Neural cell (in vitro differentiated cells): ENCODE data around the gene GALNT14. TPM values are rescaled to one million over a fixed set of nuclear protein-coding genes. Genes with fewer than 3 reads are reported as not detected.

Experiments
- H2AFZ ChIP-seq: fragments of 200-600, 300-800 bp; sonication (generic), shearing (Covaris generic); 2 replicates; pipeline ENCODE4 v1.6.0; 2014; ENCODE audit warnings: low read depth, mild to moderate bottlenecking, antibody characterized with exemption, low read length, moderate library complexity
- H3F3A ChIP-seq: fragments of 200-600 bp; shearing (Covaris generic); 2 replicates; pipeline ENCODE4 v1.6.1; 2016; ENCODE audit warnings: mild to moderate bottlenecking, moderate library complexity, mixed read lengths, antibody characterized with exemption, low read length; ENCODE audit not compliant: insufficient read depth, poor library complexity, severe bottlenecking
- H3K27ac ChIP-seq: fragments of 200-600, 300-800 bp; sonication (generic), shearing (Covaris generic); 2 replicates; pipeline ENCODE4 v1.5.1; 2014; ENCODE audit warnings: mild to moderate bottlenecking, low read length, moderate library complexity
- H3K27me3 ChIP-seq: fragments of 300-800, 200-600 bp; sonication (generic), shearing (Covaris generic); 2 replicates; pipeline ENCODE4 v1.6.0; 2014; ENCODE audit warnings: mild to moderate bottlenecking, low read depth, low read length, moderate library complexity; ENCODE audit not compliant: insufficient read depth
- H3K36me3 ChIP-seq: fragments of 300-800, 200-600 bp; sonication (generic), shearing (Covaris generic); 2 replicates; pipeline ENCODE4 v1.5.1; 2014; ENCODE audit warnings: mild to moderate bottlenecking, antibody characterized with exemption, low read length, moderate library complexity; ENCODE audit not compliant: insufficient read depth
- H3K4me2 ChIP-seq: fragments of 300-800, 200-600 bp; sonication (generic), shearing (Covaris generic); 2 replicates; pipeline ENCODE4 v1.6.0; 2014; ENCODE audit warnings: mild to moderate bottlenecking, low read length
- H3K4me3 ChIP-seq: fragments of 300-800, 200-600 bp; sonication (generic), shearing (Covaris generic); 2 replicates; pipeline ENCODE4 v1.5.1; 2014; ENCODE audit warnings: mild to moderate bottlenecking, low read length, moderate library complexity
- H3K79me2 ChIP-seq: fragments of 200-600 bp; shearing (Covaris generic); replicated peaks from 2 replicates; pipeline ENCODE4 v1.6.0; 2014; ENCODE audit warnings: mild to moderate bottlenecking, low read length, moderate library complexity; ENCODE audit not compliant: insufficient read depth
- H3K9ac ChIP-seq: fragments of 300-800, 200-600 bp; sonication (generic), shearing (Covaris generic); 2 replicates; pipeline ENCODE4 v1.6.1; 2016; ENCODE audit warnings: mild to moderate bottlenecking, low read length, mixed read lengths
- H3K9me2 ChIP-seq: fragments of 200-600 bp; shearing (Covaris generic); 2 replicates; pipeline ENCODE4 v1.6.1; 2016; ENCODE audit warnings: mild to moderate bottlenecking, low read length, mixed read lengths; ENCODE audit not compliant: insufficient read depth
- H3K9me3 ChIP-seq: fragments of 200-600, 300-800 bp; sonication (generic), shearing (Covaris generic); 2 replicates; pipeline ENCODE4 v1.6.1; 2016; ENCODE audit warnings: mild to moderate bottlenecking, mixed run types, low read length, moderate library complexity, mixed read lengths
- H4K20me1 ChIP-seq: fragments of 200-600 bp; shearing (Covaris generic); 2 replicates; pipeline ENCODE4 v1.6.1; 2016; ENCODE audit warnings: mild to moderate bottlenecking, mixed run types; ENCODE audit not compliant: insufficient read depth
- EP300 ChIP-seq: fragments of 450-650 bp; conservative IDR thresholded peaks from 2 replicates; pipeline ENCODE4 v1.6.1; 2014; ENCODE audit warnings: antibody characterized with exemption, mild to moderate bottlenecking, moderate library complexity; ENCODE audit not compliant: poor library complexity, severe bottlenecking
- EZH2 ChIP-seq: fragments of 200-600, 300-800 bp; shearing (Covaris generic), sonication (generic); IDR thresholded peaks from 2 replicates; pipeline ENCODE4 v1.6.1; 2014; ENCODE audit warnings: antibody characterized with exemption, low read length, borderline replicate concordance, mild to moderate bottlenecking; ENCODE audit not compliant: insufficient read depth, poor library complexity, severe bottlenecking
- MXI1 ChIP-seq: fragments of 450-650 bp; conservative IDR thresholded peaks from 2 replicates; pipeline ENCODE4 v1.6.1; 2014; ENCODE audit warnings: antibody characterized with exemption, mild to moderate bottlenecking; ENCODE audit not compliant: poor library complexity, severe bottlenecking
- POLR2AphosphoS5 ChIP-seq: IDR thresholded peaks from 2 replicates; pipeline ENCODE4 v1.6.1; 2012
- RAD21 ChIP-seq: fragments of 450-650 bp; conservative IDR thresholded peaks from 2 replicates; pipeline ENCODE4 v1.6.1; 2014; ENCODE audit warnings: antibody characterized with exemption, mild to moderate bottlenecking, moderate library complexity
- SMC3 ChIP-seq: fragments of 450-650 bp; conservative IDR thresholded peaks from 2 replicates; pipeline ENCODE4 v1.6.1; 2014; ENCODE audit warnings: antibody characterized with exemption, mild to moderate bottlenecking, moderate library complexity; ENCODE audit not compliant: poor library complexity
- TAF1 ChIP-seq: IDR thresholded peaks from 2 replicates; pipeline ENCODE4 v1.6.1; 2012; ENCODE audit warnings: low read depth
- polyA plus RNA-seq: library from polyadenylated mRNA; depleted of rRNA; stranded (reverse); fragments of >200 nt; gene quantifications from 2 replicates; pipeline ENCODE4 v1.2.3, GENCODE V29; 2014
- TF ChIP-seq, protein P1 (sequence below): IDR thresholded peaks from 2 replicates; pipeline ENCODE4 v1.6.1; 2012; ENCODE audit warnings: borderline replicate concordance
- TF ChIP-seq, protein P2 (sequence below): fragments of 450-650 bp; IDR thresholded peaks from 2 replicates; pipeline ENCODE4 v1.5.1; 2014; ENCODE audit warnings: antibody characterized with exemption, mild to moderate bottlenecking, moderate library complexity; ENCODE audit not compliant: poor library complexity, severe bottlenecking

GALNT14 gene
- polyA plus RNA-seq, 1 donor from 2014 or later: 15.9 TPM

DNA sequence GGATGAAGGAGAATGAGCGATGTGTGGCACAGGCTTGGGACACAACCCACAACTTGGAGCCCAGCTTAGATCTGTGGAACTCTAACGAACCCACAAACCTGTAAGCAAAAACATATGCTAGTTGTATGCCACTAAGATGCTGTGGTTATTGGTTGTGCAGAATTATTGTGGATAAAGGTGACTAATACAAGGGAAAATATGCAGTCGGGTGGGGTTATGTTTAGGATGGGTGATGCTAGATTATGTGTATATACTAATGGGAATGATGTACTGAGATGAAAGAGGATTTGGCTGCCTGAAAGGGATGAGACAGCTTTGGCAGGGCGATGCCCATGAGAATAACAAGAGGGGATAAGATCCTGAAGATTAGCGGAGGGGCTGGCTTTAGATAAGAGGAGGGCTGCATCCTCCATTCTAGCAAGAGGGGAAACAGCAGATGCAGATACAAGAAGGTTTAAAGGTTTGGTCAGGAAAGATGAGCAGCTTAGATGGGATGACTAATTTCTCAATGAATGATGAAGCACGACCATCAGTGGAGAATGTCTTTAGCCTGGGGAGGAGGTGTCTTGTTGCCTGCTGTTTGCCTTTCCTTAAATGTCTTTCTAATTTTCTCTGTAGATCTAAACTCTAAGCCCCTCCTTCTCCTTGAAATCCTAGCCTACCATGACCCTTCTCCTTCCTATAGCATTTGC is 49.6 kb downstream of the GALNT14 start:
- Histone ChIP-seq H3K4me2 (no peak overlapping the region), H3K9me2 (no peaks in the 10 kb centered on the region), H3K9ac (no peak overlapping the region), H2AFZ (no peak overlapping the region), H3K27me3 (no peaks in the 10 kb centered on the region), H3F3A (no peaks in the 10 kb centered on the region), H3K27ac (no peak overlapping the region), H3K4me3 (no peak overlapping the region), H3K9me3 (no peaks in the 10 kb centered on the region), H3K79me2 (no peaks in the 10 kb centered on the region), H3K36me3 (no peaks in the 10 kb centered on the region), H4K20me1 (no peaks in the 10 kb centered on the region)
- TF ChIP-seq, protein P1, sequence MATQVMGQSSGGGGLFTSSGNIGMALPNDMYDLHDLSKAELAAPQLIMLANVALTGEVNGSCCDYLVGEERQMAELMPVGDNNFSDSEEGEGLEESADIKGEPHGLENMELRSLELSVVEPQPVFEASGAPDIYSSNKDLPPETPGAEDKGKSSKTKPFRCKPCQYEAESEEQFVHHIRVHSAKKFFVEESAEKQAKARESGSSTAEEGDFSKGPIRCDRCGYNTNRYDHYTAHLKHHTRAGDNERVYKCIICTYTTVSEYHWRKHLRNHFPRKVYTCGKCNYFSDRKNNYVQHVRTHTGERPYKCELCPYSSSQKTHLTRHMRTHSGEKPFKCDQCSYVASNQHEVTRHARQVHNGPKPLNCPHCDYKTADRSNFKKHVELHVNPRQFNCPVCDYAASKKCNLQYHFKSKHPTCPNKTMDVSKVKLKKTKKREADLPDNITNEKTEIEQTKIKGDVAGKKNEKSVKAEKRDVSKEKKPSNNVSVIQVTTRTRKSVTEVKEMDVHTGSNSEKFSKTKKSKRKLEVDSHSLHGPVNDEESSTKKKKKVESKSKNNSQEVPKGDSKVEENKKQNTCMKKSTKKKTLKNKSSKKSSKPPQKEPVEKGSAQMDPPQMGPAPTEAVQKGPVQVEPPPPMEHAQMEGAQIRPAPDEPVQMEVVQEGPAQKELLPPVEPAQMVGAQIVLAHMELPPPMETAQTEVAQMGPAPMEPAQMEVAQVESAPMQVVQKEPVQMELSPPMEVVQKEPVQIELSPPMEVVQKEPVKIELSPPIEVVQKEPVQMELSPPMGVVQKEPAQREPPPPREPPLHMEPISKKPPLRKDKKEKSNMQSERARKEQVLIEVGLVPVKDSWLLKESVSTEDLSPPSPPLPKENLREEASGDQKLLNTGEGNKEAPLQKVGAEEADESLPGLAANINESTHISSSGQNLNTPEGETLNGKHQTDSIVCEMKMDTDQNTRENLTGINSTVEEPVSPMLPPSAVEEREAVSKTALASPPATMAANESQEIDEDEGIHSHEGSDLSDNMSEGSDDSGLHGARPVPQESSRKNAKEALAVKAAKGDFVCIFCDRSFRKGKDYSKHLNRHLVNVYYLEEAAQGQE: no peak
- TF ChIP-seq EP300 (no peak), POLR2AphosphoS5 (no peak), TAF1 (no peak), MXI1 (no peak), EZH2 (no peak), RAD21 (no peak), SMC3 (no peak)
- TF ChIP-seq, protein P2, sequence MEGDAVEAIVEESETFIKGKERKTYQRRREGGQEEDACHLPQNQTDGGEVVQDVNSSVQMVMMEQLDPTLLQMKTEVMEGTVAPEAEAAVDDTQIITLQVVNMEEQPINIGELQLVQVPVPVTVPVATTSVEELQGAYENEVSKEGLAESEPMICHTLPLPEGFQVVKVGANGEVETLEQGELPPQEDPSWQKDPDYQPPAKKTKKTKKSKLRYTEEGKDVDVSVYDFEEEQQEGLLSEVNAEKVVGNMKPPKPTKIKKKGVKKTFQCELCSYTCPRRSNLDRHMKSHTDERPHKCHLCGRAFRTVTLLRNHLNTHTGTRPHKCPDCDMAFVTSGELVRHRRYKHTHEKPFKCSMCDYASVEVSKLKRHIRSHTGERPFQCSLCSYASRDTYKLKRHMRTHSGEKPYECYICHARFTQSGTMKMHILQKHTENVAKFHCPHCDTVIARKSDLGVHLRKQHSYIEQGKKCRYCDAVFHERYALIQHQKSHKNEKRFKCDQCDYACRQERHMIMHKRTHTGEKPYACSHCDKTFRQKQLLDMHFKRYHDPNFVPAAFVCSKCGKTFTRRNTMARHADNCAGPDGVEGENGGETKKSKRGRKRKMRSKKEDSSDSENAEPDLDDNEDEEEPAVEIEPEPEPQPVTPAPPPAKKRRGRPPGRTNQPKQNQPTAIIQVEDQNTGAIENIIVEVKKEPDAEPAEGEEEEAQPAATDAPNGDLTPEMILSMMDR: no peak

DNA sequence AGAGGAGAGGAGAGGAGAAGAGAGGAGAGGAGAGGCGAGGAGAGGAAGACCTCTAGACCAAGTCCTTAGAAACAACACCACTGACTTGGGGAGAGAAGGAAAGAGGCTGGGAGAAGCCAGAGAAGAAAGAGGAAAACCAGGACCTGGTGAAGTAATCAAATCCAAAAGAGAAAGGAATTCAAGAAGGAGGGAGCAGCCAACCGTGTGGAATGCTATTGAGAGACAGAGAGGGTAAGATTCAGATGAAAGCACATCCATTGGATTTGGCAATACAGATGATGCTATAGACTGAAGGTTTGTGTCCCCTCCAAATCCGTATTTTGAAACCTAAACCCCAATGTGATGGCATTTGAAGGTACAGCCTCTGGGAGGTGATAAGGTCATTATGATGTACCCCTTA is 50.7 kb downstream of the GALNT14 start:
- no peaks in the 10 kb centered on the region for H3K79me2 ChIP-seq
- no peak overlapping the region for H3K4me3 ChIP-seq
- H2AFZ ChIP-seq: no peak overlapping the region
- no peaks in the 10 kb centered on the region for H4K20me1 ChIP-seq
- no peak overlapping the region for H3K9ac ChIP-seq
- no peaks in the 10 kb centered on the region for H3K27me3 ChIP-seq
- H3K27ac ChIP-seq: no peak overlapping the region
- no peak overlapping the region for H3K4me2 ChIP-seq
- TF ChIP-seq SMC3 (no peak), EZH2 (no peak), EP300 (no peak), MXI1 (no peak), TAF1 (no peak), POLR2AphosphoS5 (no peak), RAD21 (no peak)
- TF ChIP-seq, protein P2: no peak
- TF ChIP-seq, protein P1: no peak
- no peaks in the 10 kb centered on the region for H3F3A ChIP-seq
- no peaks in the 10 kb centered on the region for H3K9me2 ChIP-seq
- H3K36me3 ChIP-seq: no peaks in the 10 kb centered on the region
- no peaks in the 10 kb centered on the region for H3K9me3 ChIP-seq
